ENCODE measurements around the gene SMG6.

DNA sequence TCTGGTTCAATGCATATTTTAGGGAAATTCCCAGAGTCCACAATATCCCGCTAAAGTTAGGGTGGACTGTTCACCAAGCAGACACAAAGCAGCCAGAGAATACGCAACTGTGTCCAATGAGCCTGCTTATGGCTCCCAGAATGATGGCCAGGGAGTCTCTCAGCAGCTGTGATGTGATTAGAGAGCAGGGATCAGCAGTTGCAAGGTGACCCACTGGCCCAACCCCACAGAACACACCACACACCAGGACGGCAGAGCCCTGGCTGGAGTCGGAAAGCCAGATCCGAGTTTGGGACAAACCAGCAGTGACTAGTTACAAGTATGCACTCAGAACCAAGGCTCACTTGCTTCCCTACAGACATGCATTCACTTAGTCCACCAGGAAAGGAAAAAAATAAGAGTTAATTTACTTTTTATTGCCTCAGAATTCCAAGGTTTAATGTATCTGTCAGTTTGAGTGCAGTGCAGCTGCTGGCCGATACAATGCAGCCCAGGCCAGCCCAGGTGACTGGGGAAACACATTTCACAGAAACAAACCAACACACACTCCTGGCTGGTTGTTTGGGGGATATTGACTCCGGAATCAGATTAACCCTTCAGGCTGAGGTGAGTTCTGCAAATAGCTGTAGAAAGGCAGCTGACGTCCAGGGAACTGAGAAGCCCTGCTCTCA lies 127.0 kb downstream of the SMG6 start:
- TF ChIP-seq, protein P1, sequence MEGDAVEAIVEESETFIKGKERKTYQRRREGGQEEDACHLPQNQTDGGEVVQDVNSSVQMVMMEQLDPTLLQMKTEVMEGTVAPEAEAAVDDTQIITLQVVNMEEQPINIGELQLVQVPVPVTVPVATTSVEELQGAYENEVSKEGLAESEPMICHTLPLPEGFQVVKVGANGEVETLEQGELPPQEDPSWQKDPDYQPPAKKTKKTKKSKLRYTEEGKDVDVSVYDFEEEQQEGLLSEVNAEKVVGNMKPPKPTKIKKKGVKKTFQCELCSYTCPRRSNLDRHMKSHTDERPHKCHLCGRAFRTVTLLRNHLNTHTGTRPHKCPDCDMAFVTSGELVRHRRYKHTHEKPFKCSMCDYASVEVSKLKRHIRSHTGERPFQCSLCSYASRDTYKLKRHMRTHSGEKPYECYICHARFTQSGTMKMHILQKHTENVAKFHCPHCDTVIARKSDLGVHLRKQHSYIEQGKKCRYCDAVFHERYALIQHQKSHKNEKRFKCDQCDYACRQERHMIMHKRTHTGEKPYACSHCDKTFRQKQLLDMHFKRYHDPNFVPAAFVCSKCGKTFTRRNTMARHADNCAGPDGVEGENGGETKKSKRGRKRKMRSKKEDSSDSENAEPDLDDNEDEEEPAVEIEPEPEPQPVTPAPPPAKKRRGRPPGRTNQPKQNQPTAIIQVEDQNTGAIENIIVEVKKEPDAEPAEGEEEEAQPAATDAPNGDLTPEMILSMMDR (IDR thresholded peaks at IDR 0.05; ENCODE audit: insufficient read depth, low read length, poor library complexity, severe bottlenecking): no peak
- TF ChIP-seq EZH2phosphoT487 (conservative IDR thresholded peaks at IDR 0.05; ENCODE audit: low read length): no peak
